PC-3 (cell line): ENCODE results near the gene SSBP2.

Experiments used
- EZH2 ChIP-seq: fragments of 300-600 bp; sonication (generic); IDR thresholded peaks from one replicate; pipeline ENCODE4 v1.6.1; 2017; ENCODE audit warnings: antibody characterized with exemption, mild to moderate bottlenecking, low read length; ENCODE audit not compliant: unreplicated experiment
- EZH2phosphoT487 ChIP-seq: fragments of 300-600 bp; sonication (generic); IDR thresholded peaks from 2 replicates; pipeline ENCODE4 v1.6.1; 2018; ENCODE audit warnings: mild to moderate bottlenecking, antibody characterized with exemption, low read length, borderline replicate concordance
- TF ChIP-seq, protein P1 (sequence below): fragments of 300-600 bp; sonication (generic); conservative IDR thresholded peaks from 2 replicates; pipeline ENCODE4 v1.5.1; 2017; ENCODE audit warnings: antibody characterized with exemption, low read depth, mild to moderate bottlenecking, low read length

- TF ChIP-seq, protein P1, sequence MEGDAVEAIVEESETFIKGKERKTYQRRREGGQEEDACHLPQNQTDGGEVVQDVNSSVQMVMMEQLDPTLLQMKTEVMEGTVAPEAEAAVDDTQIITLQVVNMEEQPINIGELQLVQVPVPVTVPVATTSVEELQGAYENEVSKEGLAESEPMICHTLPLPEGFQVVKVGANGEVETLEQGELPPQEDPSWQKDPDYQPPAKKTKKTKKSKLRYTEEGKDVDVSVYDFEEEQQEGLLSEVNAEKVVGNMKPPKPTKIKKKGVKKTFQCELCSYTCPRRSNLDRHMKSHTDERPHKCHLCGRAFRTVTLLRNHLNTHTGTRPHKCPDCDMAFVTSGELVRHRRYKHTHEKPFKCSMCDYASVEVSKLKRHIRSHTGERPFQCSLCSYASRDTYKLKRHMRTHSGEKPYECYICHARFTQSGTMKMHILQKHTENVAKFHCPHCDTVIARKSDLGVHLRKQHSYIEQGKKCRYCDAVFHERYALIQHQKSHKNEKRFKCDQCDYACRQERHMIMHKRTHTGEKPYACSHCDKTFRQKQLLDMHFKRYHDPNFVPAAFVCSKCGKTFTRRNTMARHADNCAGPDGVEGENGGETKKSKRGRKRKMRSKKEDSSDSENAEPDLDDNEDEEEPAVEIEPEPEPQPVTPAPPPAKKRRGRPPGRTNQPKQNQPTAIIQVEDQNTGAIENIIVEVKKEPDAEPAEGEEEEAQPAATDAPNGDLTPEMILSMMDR = no peak
- TF ChIP-seq EZH2 = no peak
- no peak for TF ChIP-seq EZH2phosphoT487
Measured at GRCh38 chr5:81779916-81780266, 29.0 kb upstream of the SSBP2 start.
